ENCODE measurements around the gene ZNF783.

DNA sequence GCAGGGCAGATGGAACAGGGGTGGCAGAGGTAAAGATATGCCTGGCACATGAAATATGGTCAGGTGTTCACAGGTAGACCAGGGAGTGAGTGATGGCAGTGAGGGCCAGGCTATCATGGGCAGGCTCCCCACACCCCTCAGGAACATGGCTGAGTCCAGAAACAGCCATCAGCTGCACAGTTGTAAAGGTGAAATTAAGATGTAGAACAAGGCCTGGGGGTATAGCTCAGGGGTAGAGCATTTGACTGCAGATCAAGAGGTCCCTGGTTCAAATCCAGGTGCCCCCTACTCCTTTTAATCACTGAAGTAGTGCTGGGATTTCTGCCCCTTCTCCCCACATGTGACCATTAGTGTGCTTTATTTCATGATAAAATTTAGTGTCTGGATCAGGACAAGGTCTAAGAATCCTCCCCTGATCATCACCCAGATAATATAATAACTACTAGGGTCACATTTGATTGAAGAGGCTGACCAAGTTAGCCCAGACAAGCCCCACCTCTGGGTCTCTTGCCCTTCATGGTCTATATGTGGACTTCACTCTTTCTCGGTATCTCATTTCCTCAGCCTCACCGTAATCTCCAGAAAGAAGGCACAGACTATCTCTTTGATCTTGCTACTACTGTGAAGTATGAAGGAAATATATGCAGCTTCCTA lies 69.0 kb downstream of the ZNF783 start:
- TF ChIP-seq POLR2AphosphoS5 (IDR thresholded peaks at IDR 0.05; ENCODE audit: low read depth, low read length) (no peak), POLR2A (IDR thresholded peaks at IDR 0.05; ENCODE audit: low read depth, low read length) (no peak)

Measured in GM12892 (cell line).